ENCODE measurements around the gene GALNT2. TPM values are rescaled to one million over a fixed set of nuclear protein-coding genes. Genes with fewer than 3 reads are reported as not detected.

GALNT2 gene
- total and polyA plus RNA-seq, 9 of the 15 experiments (the other 6 are each of a cell fraction or from before 2014, with no cell fraction given), result 1.6 to 106 (median 51.9) TPM

DNA sequence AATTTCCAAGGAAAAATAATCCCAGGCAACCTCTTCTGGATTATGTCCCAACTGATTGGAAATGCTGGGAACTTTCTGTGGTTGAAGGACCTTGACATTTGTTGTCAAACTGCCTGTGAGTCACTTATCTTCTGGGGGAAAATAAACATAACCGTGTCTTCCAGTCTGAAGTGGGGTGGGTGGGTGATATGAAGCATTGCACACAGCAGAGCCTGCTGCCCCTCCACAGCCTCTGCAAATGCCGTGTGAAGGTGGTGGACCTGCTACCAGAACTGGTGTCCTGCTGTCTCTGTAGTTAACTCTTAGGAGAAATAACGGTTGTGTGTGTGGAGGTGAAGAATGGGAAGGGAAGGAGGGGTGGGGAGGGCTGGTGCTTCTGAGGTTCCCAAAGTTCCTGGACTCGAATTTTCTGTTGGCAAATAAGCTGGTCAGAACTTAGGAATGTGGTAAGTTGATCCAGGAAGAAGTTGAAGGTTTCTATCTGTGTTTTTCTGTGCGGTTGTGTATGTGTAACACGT lies 23.2 kb downstream of the GALNT2 start:
- ATAC-seq (no peak), DNase-seq (ENCODE audit: extremely low read depth in 1 of 4, low spot score in 3 of 4) (no peak), FAIRE-seq (no peak)
- Histone ChIP-seq H3K4me3 (no peak overlapping the region), H3K9me1 (ENCODE audit: control insufficient read depth, insufficient read depth, low read length) (no peaks in the 10 kb centered on the region), H3K79me2 (ENCODE audit: control insufficient read depth, insufficient read depth, low read length) (peaks cover 90% of the 10 kb centered on the region), H3K4me1 (replicated peaks in 1 of 2; ENCODE audit: control insufficient read depth in 2 of 2, insufficient read depth in 2 of 2, low read length in 2 of 2) (peaks cover 20 to 31% of the 10 kb centered on the region in 2 experiments), H3K9ac (ENCODE audit: insufficient read depth in 1 of 2, low read depth in 2 of 2, low read length in 2 of 2) (no peak overlapping the region), H3K36me3 (ENCODE audit: control insufficient read depth, insufficient read depth, low read length) (peaks cover 38% of the 10 kb centered on the region), H3K9me3 (replicated peaks; ENCODE audit: control insufficient read depth, insufficient read depth, low read depth, low read length) (no peaks in the 10 kb centered on the region), H4K20me1 (replicated peaks; ENCODE audit: control insufficient read depth, insufficient read depth, low read length) (peaks cover 31% of the 10 kb centered on the region), H3K27ac (ENCODE audit: extremely low read depth, low read depth, low read length) (no peak overlapping the region), H2AFZ (ENCODE audit: low read depth, low read length) (no peak overlapping the region), H3K27me3 (ENCODE audit: control insufficient read depth in 2 of 2, insufficient read depth in 2 of 2, low read length in 2 of 2) (no peaks in the 10 kb centered on the region), H3K4me2 (ENCODE audit: insufficient read depth, low read length) (no peak overlapping the region)
- no TSS peak for BruUV-seq (replicated peaks)
- WGBS (ENCODE audit: insufficient coverage, low coverage, missing lambda C conversion rate), result 53% methylated on average over 6 of the region's 6 CpGs
- in situ Hi-C loops (cut with MboI) (no loop called here), intact Hi-C loops (cut with micrococcal nuclease) (no loop called here)
- CTCF ChIA-PET (ENCODE audit: low intra/inter-chr PET ratio), result no interaction called here
- TF ChIP-seq FOXM1 (IDR thresholded peaks at IDR 0.05; ENCODE audit: low read depth), result no peak
- TF ChIP-seq FOXM1 (CRISPR knock-in tag; IDR thresholded peaks at IDR 0.05; ENCODE audit: low read depth), result no peak
- TF ChIP-seq FOSL1 (tag; conservative IDR thresholded peaks at IDR 0.05), result peak; percentile 33; the same call in 1 of the 2 replicates
- POLR2A ChIA-PET, result interaction anchor here (0.6 to 0.9 kb wide), 3 partner anchors 9 to 553 kb away, joined by 3 to 4 read pairs (median 3); no protein-coding TSS in a partner anchor

DNA sequence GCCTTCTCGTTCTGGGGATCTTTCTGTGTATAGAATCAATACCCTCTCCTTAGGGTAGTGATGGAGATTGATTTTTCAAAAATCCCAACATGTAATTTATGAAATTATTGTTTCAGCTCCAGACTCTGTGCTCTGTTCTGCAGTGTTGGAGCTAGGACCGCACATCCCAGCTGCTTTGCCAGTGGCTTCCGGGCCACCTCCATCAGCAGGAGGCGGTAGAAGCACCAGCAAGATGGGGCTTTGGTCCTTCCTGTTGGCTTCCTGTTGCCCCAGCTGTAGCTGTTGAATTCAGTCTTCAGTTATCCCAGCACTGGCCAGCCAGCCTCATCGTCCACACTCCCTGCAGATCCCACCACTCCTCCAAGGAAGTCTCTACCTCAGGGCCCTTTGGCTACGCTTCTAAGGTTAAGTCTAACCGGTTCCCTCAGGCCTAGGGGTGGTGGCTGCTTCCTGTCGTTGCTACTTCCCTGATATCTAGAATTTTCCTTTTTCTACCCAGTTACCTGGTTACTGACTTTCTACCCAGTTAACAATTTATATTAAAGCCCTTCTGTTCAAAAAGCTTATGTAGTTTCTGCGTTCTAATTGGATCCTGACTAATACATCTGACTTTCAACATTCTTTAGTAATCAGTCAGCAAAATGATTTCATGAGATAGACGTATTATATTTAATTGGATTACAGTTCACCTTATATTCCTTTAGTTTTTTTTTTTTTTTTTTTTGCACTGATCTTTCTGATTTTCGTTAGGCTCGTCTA lies 24.6 kb downstream of the GALNT2 start:
- Histone ChIP-seq H3K4me2 (ENCODE audit: insufficient read depth, low read length) (no peak overlapping the region), H2AFZ (ENCODE audit: low read depth, low read length) (no peak overlapping the region), H3K4me3 (no peak overlapping the region), H3K36me3 (ENCODE audit: control insufficient read depth, insufficient read depth, low read length) (peaks cover 38% of the 10 kb centered on the region), H3K27me3 (ENCODE audit: control insufficient read depth in 2 of 2, insufficient read depth in 2 of 2, low read length in 2 of 2) (no peaks in the 10 kb centered on the region), H3K9me1 (ENCODE audit: control insufficient read depth, insufficient read depth, low read length) (no peaks in the 10 kb centered on the region), H3K9me3 (replicated peaks; ENCODE audit: control insufficient read depth, insufficient read depth, low read depth, low read length) (no peaks in the 10 kb centered on the region), H3K4me1 (replicated peaks in 1 of 2; ENCODE audit: control insufficient read depth in 2 of 2, insufficient read depth in 2 of 2, low read length in 2 of 2) (peaks cover 13 to 19% of the 10 kb centered on the region in 2 experiments), H3K27ac (ENCODE audit: extremely low read depth, low read depth, low read length) (no peak overlapping the region), H3K9ac (ENCODE audit: insufficient read depth in 1 of 2, low read depth in 2 of 2, low read length in 2 of 2) (no peak overlapping the region; a peak in 1 of 4 replicates), H3K79me2 (ENCODE audit: control insufficient read depth, insufficient read depth, low read length) (peaks cover 87% of the 10 kb centered on the region), H4K20me1 (replicated peaks; ENCODE audit: control insufficient read depth, insufficient read depth, low read length) (peaks cover 17% of the 10 kb centered on the region)
- ATAC-seq, result no peak; the same call in 1 of the 3 replicates
- DNase-seq (ENCODE audit: extremely low read depth in 1 of 4, low spot score in 3 of 4), result no peak
- POLR2A ChIA-PET, result interaction anchor here (0.6 kb wide), 1 partner anchor 22 kb away, joined by 3 read pairs; no protein-coding TSS in a partner anchor
- intact Hi-C loops (cut with micrococcal nuclease), result no loop called here
- CTCF ChIA-PET (ENCODE audit: low intra/inter-chr PET ratio), result no interaction called here
- WGBS (ENCODE audit: insufficient coverage, low coverage, missing lambda C conversion rate), result 84% methylated on average over 12 of the region's 12 CpGs
- no peak for FAIRE-seq
- no TSS peak for BruUV-seq (replicated peaks)
- in situ Hi-C loops (cut with MboI), result no loop called here
- TF ChIP-seq, protein P1, sequence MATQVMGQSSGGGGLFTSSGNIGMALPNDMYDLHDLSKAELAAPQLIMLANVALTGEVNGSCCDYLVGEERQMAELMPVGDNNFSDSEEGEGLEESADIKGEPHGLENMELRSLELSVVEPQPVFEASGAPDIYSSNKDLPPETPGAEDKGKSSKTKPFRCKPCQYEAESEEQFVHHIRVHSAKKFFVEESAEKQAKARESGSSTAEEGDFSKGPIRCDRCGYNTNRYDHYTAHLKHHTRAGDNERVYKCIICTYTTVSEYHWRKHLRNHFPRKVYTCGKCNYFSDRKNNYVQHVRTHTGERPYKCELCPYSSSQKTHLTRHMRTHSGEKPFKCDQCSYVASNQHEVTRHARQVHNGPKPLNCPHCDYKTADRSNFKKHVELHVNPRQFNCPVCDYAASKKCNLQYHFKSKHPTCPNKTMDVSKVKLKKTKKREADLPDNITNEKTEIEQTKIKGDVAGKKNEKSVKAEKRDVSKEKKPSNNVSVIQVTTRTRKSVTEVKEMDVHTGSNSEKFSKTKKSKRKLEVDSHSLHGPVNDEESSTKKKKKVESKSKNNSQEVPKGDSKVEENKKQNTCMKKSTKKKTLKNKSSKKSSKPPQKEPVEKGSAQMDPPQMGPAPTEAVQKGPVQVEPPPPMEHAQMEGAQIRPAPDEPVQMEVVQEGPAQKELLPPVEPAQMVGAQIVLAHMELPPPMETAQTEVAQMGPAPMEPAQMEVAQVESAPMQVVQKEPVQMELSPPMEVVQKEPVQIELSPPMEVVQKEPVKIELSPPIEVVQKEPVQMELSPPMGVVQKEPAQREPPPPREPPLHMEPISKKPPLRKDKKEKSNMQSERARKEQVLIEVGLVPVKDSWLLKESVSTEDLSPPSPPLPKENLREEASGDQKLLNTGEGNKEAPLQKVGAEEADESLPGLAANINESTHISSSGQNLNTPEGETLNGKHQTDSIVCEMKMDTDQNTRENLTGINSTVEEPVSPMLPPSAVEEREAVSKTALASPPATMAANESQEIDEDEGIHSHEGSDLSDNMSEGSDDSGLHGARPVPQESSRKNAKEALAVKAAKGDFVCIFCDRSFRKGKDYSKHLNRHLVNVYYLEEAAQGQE (IDR thresholded peaks at IDR 0.05; ENCODE audit: borderline replicate concordance), result peak; percentile 38; the same call in 1 of the 2 replicates
- TF ChIP-seq, protein P1 (CRISPR knock-in tag; IDR thresholded peaks at IDR 0.05; ENCODE audit: low read depth), result no peak

Measured in K562 (cell line).